ENCODE measurements around the gene THRA.

DNA sequence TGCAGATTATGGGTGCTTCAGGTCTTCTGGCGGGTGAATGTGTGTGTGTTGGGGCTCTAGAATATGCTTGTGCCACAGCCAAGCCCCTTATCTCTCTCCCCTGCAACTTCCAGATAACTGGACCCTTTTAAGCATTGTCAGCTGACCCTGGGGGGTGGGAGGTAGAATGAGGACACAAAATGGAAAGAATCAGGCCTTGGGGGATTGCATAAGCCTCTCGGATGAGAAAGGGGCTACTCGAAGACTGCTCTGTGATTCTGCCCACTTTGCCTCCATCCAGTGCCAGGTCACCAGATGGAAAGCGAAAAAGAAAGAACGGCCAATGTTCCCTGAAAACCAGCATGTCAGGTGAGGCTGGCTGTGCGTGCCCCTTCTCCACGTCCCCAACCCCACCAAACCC lies 13.8 kb downstream of the THRA start:
- TF ChIP-seq, protein P1, sequence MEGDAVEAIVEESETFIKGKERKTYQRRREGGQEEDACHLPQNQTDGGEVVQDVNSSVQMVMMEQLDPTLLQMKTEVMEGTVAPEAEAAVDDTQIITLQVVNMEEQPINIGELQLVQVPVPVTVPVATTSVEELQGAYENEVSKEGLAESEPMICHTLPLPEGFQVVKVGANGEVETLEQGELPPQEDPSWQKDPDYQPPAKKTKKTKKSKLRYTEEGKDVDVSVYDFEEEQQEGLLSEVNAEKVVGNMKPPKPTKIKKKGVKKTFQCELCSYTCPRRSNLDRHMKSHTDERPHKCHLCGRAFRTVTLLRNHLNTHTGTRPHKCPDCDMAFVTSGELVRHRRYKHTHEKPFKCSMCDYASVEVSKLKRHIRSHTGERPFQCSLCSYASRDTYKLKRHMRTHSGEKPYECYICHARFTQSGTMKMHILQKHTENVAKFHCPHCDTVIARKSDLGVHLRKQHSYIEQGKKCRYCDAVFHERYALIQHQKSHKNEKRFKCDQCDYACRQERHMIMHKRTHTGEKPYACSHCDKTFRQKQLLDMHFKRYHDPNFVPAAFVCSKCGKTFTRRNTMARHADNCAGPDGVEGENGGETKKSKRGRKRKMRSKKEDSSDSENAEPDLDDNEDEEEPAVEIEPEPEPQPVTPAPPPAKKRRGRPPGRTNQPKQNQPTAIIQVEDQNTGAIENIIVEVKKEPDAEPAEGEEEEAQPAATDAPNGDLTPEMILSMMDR (IDR thresholded peaks at IDR 0.05), result no peak
- TF ChIP-seq SIN3A (IDR thresholded peaks at IDR 0.05; ENCODE audit: borderline replicate concordance, insufficient read depth, low read depth, low read length) (no peak), POLR2AphosphoS5 (IDR thresholded peaks at IDR 0.05; ENCODE audit: low read depth, low read length) (no peak), TCF7L2 (IDR thresholded peaks at IDR 0.05; ENCODE audit: low read depth, low read length) (no peak)
- TF ChIP-seq, protein P2, sequence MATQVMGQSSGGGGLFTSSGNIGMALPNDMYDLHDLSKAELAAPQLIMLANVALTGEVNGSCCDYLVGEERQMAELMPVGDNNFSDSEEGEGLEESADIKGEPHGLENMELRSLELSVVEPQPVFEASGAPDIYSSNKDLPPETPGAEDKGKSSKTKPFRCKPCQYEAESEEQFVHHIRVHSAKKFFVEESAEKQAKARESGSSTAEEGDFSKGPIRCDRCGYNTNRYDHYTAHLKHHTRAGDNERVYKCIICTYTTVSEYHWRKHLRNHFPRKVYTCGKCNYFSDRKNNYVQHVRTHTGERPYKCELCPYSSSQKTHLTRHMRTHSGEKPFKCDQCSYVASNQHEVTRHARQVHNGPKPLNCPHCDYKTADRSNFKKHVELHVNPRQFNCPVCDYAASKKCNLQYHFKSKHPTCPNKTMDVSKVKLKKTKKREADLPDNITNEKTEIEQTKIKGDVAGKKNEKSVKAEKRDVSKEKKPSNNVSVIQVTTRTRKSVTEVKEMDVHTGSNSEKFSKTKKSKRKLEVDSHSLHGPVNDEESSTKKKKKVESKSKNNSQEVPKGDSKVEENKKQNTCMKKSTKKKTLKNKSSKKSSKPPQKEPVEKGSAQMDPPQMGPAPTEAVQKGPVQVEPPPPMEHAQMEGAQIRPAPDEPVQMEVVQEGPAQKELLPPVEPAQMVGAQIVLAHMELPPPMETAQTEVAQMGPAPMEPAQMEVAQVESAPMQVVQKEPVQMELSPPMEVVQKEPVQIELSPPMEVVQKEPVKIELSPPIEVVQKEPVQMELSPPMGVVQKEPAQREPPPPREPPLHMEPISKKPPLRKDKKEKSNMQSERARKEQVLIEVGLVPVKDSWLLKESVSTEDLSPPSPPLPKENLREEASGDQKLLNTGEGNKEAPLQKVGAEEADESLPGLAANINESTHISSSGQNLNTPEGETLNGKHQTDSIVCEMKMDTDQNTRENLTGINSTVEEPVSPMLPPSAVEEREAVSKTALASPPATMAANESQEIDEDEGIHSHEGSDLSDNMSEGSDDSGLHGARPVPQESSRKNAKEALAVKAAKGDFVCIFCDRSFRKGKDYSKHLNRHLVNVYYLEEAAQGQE (IDR thresholded peaks at IDR 0.05; ENCODE audit: insufficient read depth in 1 of 2, low read depth in 2 of 2, low read length in 1 of 2), result no peak

All from Panc1 (cell line).